Mucosa of gallbladder (tissue), 1 donor: ENCODE measurements around the gene ADRM1. TPM values are rescaled to one million over a fixed set of nuclear protein-coding genes. Genes with fewer than 3 reads are reported as not detected.

Source experiments
- DNase-seq: peaks from one replicate; pipeline ENCODE4 v3.0.0-alpha.2; 2020; ENCODE audit warnings: low spot score
- total RNA-seq: library from RNA; stranded (reverse); gene quantifications from one replicate; pipeline ENCODE4 v1.2.1, GENCODE V29; 2021
- donor health status: DM: no; HTN: no; CAD: no.

Gene ADRM1
- total RNA-seq, 1 donor from 2014 or later = 78.8 TPM

- no peak for DNase-seq
Observed at GRCh38 chr20:62281161-62281933, 21.4 kb upstream of the ADRM1 start.

- no peak for DNase-seq
Observed at GRCh38 chr20:62282103-62282502, 20.7 kb upstream of the ADRM1 start.

- no peak for DNase-seq
Observed at GRCh38 chr20:62282877-62283503, 19.8 kb upstream of the ADRM1 start.

GRCh38 chr20:62284448-62284847 is 18.3 kb upstream of the ADRM1 start:
- no peak for DNase-seq

GRCh38 chr20:62285151-62285550 is 17.6 kb upstream of the ADRM1 start:
- DNase-seq = no peak

GRCh38 chr20:62285722-62286121 is 17.1 kb upstream of the ADRM1 start:
- DNase-seq = no peak

GRCh38 chr20:62286493-62287064 is 16.2 kb upstream of the ADRM1 start:
- no peak for DNase-seq

- no peak for DNase-seq
Observed at GRCh38 chr20:62287129-62287528, 15.7 kb upstream of the ADRM1 start.

GRCh38 chr20:62287759-62288534 is 14.8 kb upstream of the ADRM1 start:
- no peak for DNase-seq

GRCh38 chr20:62288535-62289105 is 14.2 kb upstream of the ADRM1 start:
- DNase-seq = no peak

- no peak for DNase-seq
Observed at GRCh38 chr20:62289131-62289530, 13.7 kb upstream of the ADRM1 start.

- no peak for DNase-seq
Observed at GRCh38 chr20:62289898-62290297, 12.9 kb upstream of the ADRM1 start.

- no peak for DNase-seq
Observed at GRCh38 chr20:62291251-62292066, 11.3 kb upstream of the ADRM1 start.

- no peak for DNase-seq
Observed at GRCh38 chr20:62292108-62292507, 10.7 kb upstream of the ADRM1 start.

GRCh38 chr20:62293111-62293784 is 9.5 kb upstream of the ADRM1 start:
- no peak for DNase-seq

- DNase-seq = no peak
Observed at GRCh38 chr20:62293946-62294345, 8.9 kb upstream of the ADRM1 start.

- no peak for DNase-seq
Observed at GRCh38 chr20:62294516-62294915, 8.3 kb upstream of the ADRM1 start.

GRCh38 chr20:62296724-62297448 is 5.9 kb upstream of the ADRM1 start:
- DNase-seq = no peak

- no peak for DNase-seq
Observed at GRCh38 chr20:62297449-62298227, 5.2 kb upstream of the ADRM1 start.
